GM21381 (cell line): ENCODE measurements around the gene DUOX1.

Source experiments
- ATAC-seq: cut with Tn5 transposase; IDR thresholded peaks from one replicate; pipeline ENCODE4 v1.9.1; 2021; ENCODE audit warnings: mild to moderate bottlenecking, moderate library complexity; ENCODE audit not compliant: unreplicated experiment

DUOX1 gene

GRCh38 chr15:45185903-45186770 lies 56.3 kb downstream of the DUOX1 start:
- ATAC-seq = no peak

- no peak for ATAC-seq
These were observed 57.2 kb downstream of the DUOX1 start for GRCh38 chr15:45186771-45187577.

- no peak for ATAC-seq
These were observed 57.7 kb downstream of the DUOX1 start for GRCh38 chr15:45187578-45187893.

DNA sequence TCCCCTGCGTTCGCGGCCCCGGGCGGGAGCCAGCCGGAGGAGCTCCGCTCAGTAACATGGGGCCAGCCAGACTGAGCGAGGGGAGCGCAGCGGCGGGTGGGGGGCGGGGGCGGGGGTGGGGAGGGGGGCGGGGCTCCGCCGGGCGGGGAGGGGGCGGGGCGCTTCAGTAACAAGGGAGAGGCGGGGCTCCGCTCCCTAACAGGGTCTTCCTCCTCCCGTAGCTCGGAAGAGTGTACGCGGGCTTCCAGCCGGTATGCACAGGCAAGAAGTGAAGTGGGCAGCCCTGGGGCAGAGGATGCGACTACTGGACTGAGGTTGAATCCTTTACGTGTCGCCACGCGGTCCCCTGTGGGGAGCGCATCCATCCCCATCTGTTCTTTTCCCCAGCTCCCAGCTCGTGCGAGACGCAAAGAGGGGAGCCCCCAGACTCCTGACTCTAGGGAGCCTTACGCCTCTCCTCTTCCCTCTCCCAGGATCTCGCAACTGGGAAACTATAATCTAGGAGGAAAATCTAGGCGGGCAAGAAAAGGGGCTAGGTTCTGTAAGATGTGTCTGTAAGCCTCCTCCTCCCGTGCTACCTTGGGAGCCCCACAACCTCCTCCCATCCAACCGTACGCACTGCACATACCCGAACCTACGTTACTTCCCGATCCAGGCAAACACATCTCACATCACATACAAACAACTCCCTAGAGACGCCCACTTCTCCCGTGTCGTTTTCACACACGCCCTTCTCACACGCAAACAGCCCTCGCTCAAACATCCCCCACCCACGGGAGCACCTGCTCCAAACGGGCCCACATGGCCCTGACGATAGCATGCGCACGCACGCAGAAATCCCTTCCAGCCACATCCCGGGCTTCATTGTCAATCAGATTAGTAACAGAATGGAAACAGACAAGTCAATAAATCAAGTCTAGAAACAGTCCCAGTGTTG lies 58.4 kb downstream of the DUOX1 start, which contains the start of gene SHF:
Gene SHF, minus strand, starts transcription at position 73 of the 937 bp plus-strand sequence. Its CDS starts 15 bp downstream, at position 58.
- ATAC-seq = no peak

GRCh38 chr15:45197512-45197911 lies 67.7 kb downstream of the DUOX1 start:
- ATAC-seq = no peak

- ATAC-seq = peak; percentile 63
These were observed 68.7 kb downstream of the DUOX1 start for GRCh38 chr15:45198337-45199135.

DNA sequence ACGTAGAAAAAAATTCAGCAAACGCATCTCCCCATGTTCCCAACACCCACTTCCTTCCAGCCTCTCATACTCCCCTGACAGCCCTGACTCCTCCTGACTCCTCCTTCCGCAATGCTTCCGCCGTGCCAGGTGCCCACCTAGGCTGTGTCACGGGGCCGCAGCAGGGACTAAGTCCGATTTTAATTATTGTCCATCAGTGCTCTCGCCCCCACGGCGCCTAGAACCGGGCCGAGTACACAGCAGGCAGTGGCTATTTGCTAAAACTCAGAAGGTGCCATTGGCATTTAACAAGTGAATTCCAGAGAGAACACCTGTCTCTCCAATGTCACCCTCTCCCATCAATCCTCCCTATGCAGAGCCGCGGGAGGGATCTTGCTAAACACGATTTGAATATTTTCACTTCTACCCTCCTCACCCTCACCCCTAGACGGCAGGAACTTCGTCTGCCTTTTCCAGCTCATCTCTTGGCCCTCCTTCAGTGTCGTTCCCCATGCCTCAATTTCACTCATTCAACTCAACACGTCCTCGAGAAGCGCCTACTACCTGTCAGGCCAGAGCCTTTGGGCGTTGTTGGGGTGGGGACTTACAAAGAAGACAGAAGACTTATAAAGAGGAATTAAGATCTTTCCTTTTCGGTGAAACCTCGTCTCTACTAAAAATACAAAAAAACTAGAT lies 69.5 kb downstream of the DUOX1 start:
- peak; percentile 6 for ATAC-seq

GRCh38 chr15:45200001-45200798 lies 70.4 kb downstream of the DUOX1 start:
- ATAC-seq = peak; percentile 44

DNA sequence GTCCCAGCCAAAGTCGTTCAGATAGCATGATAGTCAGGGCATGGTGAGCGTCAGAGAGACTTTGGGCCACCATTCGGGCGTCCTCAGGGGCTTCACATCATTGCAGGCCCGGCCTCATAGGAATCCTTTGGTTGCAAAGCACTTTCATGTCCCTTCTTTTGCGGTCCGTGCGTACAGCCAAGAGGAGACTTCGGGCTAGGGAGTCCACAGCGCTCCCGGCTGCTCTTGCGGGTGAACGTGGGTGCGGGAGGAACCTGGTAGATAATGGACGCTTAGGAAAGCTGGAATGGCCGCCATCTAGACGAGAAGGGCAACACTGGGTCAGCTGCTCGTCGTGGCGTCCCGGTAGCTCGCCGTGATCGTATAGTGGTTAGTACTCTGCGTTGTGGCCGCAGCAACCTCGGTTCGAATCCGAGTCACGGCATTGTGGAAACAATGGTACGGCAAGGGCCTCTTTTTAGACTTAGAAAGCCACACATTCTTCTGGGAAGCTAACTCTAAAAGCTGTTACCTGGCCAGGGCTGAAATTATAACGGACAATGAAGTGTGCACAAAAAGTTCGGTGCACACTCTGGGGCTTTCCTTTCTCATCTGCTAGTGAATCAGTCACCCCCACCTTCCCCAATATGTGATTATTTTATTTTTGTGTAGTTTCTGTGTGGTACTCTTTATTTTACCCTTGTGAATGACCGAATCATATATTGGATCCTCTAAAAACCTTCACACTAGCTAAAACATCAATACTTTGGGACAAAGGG lies 71.2 kb downstream of the DUOX1 start:
- peak; percentile 12 for ATAC-seq

DNA sequence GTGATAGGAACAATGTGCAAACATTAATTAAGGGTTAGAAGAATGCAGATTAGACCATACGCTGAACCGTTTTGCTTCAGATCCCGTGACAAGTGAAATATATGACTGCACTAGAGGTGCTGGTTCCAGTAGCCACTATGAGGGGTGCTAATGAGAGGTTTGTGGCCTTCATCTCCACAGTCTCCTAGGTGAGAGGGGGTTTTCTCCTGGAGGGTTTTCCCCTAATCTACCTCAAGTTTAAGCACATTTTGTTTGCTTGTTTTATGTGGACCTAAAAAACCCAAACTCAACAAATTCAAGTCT lies 71.7 kb downstream of the DUOX1 start:
- ATAC-seq = no peak

DNA sequence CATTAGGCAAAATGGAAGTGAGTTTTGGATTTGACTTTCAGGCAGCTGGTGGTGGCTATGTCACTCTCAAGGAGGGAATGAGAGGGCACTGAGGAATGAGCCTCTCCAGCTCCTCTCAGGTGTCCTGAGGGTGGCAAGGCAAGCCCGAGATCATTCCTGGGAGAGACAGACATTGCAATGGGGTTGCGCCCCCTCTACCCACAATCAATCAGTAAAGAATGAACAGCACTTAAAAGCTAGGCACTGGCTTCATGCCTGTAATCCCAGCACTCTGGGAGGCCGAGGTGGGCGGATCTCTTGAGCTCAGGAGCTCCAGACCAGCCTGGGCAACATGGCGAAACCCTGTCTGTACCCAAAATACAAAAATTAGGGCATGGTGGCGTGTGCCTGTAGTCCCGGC lies 72.1 kb downstream of the DUOX1 start:
- ATAC-seq = no peak

DNA sequence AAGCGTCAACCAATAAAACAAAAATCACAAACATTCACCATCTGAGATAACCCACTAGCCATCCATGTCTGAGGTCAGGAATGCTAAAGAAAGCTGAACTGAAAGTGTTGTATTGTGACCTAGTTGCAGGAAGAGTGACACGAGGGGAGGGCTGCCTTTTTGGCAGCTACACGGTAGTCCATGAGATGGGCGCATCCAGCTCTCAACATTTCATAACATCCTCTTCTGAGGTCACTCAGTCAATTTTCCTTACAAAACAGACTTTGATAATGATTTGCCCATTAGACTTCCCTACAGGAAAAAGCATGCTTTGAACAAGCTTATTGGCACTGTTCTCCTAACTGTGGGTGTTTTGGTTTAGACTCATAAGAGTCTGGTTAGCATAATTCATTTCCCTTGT lies 73.4 kb downstream of the DUOX1 start:
- no peak for ATAC-seq

DNA sequence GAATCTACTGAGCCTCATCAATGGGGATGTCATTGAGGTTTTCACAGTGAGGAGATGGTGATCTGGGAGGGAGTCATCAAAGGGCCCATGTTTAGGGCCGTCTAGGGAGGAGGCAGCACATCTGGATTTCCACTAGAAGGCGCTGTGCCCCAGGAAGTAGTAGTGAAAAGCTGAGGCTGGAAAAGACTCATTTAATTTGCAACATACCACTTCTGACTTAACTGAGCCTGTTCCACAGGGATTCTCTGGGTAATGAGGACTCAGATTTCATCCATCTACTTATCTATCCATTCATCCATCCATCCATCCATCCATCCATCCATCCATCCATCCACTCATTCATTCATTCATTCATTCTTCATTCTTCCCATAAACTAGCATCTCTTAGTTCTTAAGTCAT lies 75.4 kb downstream of the DUOX1 start:
- no peak for ATAC-seq

- ATAC-seq = no peak
These were observed 82.7 kb downstream of the DUOX1 start for GRCh38 chr15:45212493-45212892.
